ENCODE measurements around the gene CTSW.

CTSW gene

DNA sequence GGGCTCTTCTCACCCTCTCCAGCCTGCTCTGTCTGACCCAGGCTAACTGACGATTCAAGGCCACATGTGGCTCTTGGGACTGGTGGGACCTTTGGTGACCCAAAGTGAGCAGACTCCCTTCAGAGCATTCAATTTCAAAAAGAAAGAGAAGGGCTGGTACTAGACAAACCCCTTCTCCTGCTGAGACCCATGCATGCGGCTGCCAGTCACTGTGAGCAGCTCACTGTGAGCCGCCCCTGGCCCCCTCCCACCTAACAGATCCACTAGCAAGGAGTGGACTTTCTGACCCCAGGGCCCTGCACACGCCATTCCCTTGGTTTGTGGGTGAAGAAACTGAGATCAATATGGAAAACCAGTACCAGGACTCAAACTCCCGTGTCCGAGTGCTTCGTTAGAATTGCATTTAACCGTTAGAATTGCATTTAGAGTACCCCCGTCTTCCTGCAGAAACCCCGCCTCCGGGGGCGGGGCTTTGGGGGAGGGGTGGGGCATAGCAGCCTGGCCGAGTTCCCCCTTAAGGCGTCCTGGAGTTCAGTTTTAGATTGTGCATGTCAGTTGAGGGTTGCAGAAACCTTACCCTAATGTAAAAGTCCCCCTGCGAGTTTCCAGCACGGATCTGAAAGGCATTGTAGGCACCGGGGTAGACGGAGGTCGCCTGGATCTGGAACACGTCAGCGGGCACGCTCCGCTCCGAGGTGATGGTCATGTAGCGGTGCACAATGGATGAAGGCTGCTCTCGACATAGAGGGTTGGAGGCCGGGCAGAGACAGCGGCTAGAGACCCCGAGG lies 12.2 kb upstream of the CTSW start:
- DNase-seq (ENCODE audit: low spot score): no peak

DNA sequence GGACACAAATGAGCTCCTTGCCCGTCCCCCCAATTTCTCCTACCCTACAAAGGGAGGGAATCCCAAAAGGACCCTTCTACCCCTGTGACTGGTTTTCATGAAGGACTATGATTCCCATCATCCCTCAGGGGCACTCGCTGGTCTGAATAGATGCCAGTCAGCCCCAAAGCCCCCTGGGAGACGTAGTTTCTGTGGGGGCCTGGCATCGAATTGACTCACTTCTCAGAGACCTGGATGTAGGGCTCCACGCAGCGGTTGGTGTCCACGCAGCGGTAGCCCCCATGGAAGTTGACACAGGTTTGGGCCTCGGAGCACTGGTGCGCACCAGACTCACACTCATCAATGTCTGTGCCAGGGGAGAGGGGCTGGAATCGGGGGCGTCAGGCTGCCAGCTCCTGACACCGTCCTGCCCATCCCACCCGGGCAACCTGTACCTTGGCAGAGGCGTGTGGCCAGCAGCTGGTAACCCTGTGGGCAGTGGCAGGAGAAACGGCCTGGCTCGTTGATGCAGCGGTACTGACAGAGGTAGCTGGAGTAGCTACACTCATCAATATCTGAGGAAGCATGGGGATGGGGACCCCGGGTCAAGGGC lies 11.5 kb upstream of the CTSW start:
- DNase-seq (ENCODE audit: low spot score): no peak

- DNase-seq (ENCODE audit: low spot score): no peak
These were observed 10.7 kb upstream of the CTSW start for GRCh38 chr11:65868907-65869306.

DNA sequence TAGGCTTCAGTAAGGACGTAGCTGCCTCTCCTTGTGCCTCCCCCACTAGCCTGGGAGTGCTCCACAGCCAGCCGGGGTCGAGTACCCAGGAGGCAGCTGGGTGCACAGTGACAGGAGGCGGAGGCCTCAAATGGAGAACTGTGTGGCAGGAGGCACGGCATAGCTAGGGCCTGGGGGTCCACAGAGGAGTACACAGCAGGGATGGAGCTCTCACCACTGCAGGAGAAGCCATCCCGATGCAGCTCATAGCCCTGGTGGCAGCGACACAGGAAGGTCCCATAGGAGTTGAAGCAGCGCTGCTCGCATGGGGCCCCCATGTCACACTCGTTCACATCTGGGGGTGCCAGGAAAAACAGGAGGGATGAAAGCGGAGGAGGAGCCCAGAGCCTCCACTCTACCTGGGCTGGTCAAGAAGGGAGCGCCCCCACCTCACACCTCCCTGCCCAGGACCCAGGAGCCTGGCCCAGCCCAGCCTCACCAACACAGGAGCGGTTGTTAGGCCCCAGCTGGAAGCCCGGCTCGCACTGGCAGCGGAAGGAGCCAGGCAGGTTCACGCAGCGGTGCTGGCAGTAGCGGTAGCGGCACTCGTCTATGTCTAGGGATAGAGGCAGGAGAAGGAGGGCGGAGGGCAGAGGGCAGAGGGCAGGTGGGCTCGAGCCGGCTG lies 9.9 kb upstream of the CTSW start:
- DNase-seq (ENCODE audit: low spot score): no peak

- no peak for DNase-seq (ENCODE audit: low spot score)
These were observed 9.4 kb upstream of the CTSW start for GRCh38 chr11:65870307-65870658.

DNA sequence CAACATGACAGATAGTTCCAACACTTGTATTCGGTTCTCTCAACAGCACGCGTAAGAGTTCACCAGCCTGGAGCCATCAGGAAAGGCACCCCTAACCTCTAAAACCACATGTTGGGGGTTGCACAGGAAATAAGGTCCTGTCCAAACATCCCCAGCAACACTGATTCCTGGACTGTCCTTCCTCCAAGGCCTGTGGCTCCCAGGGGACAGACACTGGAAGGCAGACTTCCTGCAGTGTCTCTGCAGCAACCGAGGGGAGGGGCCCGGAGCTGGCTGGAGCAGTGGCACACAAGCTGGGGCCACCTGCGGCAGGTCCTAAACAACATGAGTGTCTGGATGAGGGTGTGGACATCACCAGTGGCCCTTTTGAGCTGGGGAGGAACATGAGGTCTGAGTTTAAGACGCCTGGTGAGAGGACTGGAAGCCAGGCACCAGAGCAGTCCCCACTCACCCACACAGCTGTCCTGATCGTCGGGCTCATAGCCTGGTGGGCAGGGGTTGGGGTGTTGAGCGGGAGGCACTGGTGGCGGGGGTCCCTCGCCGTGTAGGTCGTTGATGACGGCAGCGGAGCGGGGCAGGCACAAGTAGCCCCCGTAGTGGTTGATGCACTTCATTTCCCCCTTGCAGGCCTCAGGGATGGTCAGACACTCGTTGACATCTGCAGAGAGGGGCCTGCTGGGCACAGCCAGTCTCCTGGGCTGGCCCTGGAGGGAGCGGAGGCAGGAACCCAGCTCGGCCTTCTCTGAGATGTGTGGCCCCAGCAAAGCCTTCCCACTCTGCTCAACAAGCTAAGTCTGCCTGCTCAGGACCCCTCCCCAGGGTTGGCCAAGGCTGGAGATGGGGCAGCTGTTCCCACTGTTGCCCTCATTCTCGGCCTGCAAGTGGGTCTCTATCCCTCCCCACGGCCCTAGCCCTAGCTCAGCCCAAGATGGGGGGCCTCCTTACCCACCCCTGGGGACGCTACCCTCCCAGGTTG lies 8.6 kb upstream of the CTSW start:
- no peak for DNase-seq (ENCODE audit: low spot score)

GRCh38 chr11:65871811-65872548 lies 7.7 kb upstream of the CTSW start:
- DNase-seq (ENCODE audit: low spot score): no peak

DNA sequence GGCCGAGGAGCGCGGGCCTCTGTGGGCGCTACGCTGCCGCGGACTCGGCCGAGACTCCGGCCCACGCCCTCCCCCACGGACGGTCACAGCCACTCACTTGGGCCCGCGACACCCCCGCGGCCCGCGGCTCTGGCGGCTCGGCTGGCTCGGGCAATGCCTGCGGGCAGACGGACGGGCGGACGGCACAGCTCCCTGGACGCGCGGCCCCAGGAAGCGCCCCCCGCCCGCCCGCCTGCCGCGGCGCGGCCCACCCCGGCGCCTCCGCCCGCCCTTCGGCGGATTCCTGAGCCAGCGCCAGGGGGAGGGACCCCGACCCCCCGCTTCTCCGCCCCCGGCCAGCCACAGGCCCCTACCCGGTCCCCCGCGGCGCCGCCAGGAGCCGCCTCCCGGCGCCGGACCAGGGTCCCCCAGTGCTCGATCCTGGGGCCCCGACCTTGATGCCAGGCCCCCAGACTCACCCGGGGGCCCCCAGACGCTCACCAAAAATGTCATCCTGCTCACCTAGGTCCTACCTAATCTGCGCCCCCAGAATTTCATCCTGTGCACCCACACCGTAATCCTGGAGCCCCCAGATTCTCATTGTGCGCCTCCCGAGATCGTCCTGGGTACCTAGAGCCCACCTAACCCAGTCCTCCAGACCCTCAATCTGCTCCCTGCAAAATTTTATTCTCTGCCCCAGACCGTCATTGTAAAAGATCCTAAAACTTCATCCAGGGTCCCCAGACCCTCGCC lies 6.9 kb upstream of the CTSW start, which contains the start of gene EFEMP2:
Gene EFEMP2, minus strand, starts transcription at position 215 of the 732 bp plus-strand sequence. CDS start 446 bp downstream, outside the sequence.
- no peak for DNase-seq (ENCODE audit: low spot score)

DNA sequence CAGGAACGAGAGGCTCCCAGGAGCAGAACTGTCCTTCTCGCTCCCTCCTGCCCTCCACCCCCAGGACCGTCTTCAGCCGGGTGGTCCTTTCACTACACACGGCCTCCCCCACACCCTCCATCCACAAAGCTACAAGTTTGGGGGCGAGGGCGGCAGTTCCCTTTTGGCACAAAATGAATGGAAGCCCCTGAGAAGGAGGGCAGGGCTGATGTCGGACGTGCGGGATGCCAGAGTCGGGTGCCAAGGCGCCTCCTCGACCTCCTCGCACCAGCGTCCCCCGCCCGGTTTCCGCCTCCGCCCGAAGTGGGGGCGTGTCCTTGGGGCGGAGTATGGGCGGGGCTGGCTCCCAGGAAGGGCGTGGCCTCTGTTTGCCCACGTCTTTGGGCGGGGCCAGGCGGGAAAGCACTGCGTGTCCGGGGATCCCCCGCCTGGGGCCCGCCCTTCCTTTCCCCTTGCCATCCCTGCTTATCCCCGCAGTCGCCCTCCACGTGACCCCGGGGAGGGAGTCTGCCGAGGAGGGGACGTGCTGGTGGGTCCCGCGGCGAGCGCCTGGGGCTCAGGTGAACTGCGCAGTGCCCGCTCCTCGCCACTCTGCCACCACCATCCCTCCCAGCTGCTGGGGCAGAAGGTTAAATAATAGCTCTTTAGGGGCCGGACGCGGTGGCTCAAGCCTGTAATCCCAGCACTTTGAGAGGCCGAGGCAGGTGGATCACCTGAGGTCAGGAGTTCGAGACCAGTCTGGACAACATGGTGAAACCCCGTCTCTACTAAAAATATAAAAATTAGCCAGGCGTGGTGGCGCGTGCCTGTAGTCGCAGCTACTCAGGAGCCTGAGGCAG lies 6.1 kb upstream of the CTSW start:
- peak; percentile 92 for DNase-seq (ENCODE audit: low spot score)

DNA sequence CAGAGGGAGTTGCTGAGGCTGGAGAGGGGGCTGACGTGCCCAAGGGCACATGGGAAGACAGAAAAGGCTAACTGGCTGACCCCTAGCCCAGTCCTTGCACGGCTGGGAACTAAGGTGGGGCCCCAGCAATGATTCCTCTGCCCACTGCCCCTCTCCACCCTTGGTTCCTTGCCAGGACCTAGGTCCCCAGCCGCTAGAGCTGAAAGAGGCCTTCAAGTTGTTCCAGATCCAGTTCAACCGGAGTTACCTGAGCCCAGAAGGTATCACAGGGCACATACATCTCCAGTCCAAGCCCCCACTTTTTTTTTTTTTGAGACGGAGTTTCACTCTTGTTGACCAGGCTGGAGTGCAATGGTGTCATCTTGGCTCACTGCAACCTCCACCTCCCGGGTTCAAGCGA lies 390 bp downstream of the CTSW start:
- no peak for DNase-seq (ENCODE audit: low spot score)

DNA sequence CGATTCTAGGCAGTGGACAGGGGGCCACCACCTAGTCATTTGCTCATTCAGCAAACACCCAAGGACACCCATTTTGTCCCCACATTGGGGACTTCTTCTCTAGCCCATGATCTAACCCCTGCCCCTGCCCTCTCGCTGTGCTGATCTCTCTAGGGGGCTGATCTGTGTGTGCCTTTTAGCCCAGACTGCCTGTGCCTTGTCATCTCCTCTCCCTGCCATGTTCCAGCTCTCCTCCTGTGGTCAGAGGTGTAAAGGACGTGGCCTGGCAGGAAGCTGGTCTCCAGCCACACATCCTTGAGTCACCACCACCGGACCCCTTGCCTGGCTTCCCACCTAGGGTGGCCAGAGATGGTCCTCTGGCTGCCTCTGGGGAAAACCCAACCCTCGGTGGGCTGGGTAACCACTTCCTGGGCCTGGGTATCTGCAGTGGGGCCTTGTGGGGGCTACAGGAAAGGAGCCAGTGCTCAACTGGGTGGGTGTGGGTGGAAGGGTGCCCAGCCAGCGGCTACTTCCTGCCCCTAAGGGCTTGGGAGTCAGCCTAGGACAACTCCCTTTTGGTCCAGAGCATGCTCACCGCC lies 1.3 kb downstream of the CTSW start:
- DNase-seq (ENCODE audit: low spot score): no peak

GRCh38 chr11:65882120-65883057 lies 2.8 kb downstream of the CTSW start:
- DNase-seq (ENCODE audit: low spot score): no peak

DNA sequence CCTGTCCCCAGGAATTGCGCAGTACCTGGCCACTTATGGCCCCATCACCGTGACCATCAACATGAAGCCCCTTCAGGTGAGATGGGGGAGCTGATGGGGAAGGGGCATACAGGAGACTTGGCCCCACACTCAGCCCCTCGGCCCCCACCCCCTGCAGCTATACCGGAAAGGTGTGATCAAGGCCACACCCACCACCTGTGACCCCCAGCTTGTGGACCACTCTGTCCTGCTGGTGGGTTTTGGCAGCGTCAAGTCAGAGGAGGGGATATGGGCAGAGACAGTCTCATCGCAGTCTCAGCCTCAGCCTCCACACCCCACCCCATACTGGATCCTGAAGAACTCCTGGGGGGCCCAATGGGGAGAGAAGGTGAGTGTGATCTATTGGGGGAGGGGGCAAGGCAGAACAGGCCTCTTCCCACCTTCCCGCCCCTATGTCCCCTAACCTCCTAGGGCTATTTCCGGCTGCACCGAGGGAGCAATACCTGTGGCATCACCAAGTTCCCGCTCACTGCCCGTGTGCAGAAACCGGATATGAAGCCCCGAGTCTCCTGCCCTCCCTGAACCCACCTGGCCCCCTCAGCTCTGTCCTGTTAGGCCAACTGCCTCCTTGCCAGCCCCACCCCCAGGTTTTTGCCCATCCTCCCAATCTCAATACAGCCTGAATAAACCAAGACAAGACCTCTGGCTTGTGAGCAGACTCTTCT lies 3.6 kb downstream of the CTSW start:
- DNase-seq (ENCODE audit: low spot score): no peak

DNA sequence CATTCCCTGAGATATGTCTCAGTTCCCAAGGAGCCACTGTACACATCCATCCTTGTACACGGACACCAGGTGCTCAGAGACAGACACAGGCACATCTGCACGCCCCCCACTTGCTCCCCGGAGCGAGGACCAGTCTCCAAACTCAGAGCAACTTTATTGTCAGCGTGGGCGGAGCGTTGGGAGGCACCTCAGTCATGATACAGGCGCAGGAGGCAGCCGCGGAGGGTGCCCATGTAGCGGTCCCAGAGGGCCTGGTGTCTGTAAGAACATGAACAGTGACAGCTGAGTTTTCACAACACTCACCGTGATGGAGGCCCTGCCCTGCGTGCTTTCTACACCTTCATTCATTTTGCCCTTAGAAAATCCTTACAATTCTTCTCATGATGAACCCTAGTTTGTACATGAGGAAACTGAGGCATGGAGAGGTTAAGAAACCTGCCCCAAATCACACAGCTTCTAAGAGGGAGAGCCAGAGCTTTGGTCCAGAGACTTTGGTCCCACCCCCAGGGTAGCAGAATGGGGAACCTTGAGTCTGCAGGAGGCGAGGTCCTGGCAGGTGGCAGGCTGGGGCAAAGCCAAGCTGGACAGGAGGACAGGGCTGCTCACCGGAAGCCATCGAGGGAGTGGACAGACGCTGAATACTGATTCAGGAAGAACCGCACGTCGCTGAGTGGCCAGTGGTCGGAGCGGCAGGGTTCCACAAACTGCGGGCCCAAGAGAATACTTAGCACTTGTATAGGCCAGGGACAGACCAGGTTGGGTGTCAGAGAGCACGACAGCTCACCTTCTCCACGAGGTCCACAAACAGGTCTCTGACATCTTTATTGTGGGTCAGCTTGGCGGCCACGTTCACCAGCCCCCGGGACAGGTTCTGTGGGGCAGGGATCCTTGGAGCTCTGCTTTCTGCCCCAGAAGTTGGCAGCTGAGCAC lies 4.4 kb downstream of the CTSW start:
- DNase-seq (ENCODE audit: low spot score): no peak

- DNase-seq (ENCODE audit: low spot score): peak; percentile 84
These were observed 5.1 kb downstream of the CTSW start for GRCh38 chr11:65884716-65885092.

DNA sequence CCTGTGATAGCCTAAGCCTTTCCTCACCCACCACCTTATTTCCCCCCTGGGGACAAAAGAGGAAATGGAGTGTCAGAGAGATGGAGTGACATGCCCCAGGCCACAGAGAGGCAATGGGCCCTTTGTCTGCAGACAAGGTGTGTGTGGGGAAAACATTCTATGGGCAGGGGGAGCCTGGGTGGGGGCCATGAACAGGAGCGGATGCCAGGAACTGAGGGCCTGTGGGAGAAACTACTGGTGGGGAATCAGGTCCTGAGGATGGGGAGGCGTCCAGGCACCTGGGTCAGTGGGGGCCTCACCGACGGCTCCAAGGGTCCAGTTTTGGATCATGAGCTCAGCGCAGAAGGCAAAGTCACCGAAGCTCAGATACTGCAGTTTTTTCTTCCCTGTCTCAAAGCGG lies 5.6 kb downstream of the CTSW start:
- no peak for DNase-seq (ENCODE audit: low spot score)

Data from COLO829 (cell line).